HFF-Myc (cell line): Measurements from ENCODE around the gene CCDC198.

Experiments
- DNase-seq: peaks from one replicate; pipeline ENCODE4 v3.0.0-alpha.2; 2011; ENCODE audit warnings: low read depth; ENCODE audit errors: extremely low read depth
- H3K4me3 ChIP-seq: replicated peaks from 2 replicates; pipeline ENCODE4 v1.5.1; 2011; ENCODE audit warnings: low read depth, mild to moderate bottlenecking, control low read depth, low read length
- CTCF ChIP-seq: IDR thresholded peaks from 2 replicates; pipeline ENCODE4 v1.5.1; 2012; ENCODE audit warnings: mild to moderate bottlenecking, low read depth, low read length, control low read depth; ENCODE audit errors: missing control alignments

CCDC198 gene

GRCh38 chr14:57491640-57492039 lies 2.0 kb downstream of the CCDC198 start:
- no peak overlapping the region for H3K4me3 ChIP-seq
- TF ChIP-seq CTCF = no peak
- no peak for DNase-seq

- TF ChIP-seq CTCF = no peak
- no peak for DNase-seq
- no peak overlapping the region for H3K4me3 ChIP-seq
Measured at GRCh38 chr14:57487771-57488170, 5.9 kb downstream of the CCDC198 start.

GRCh38 chr14:57486767-57487379 lies 6.8 kb downstream of the CCDC198 start:
- peak; percentile 15 for DNase-seq
- peak; percentile 54 for TF ChIP-seq CTCF
- no peak overlapping the region for H3K4me3 ChIP-seq

GRCh38 chr14:57485635-57486034 lies 8.0 kb downstream of the CCDC198 start:
- no peak overlapping the region for H3K4me3 ChIP-seq
- DNase-seq = no peak
- TF ChIP-seq CTCF = no peak

- DNase-seq = no peak
- no peak overlapping the region for H3K4me3 ChIP-seq
- no peak for TF ChIP-seq CTCF
Measured at GRCh38 chr14:57482120-57482519, 11.5 kb downstream of the CCDC198 start.

- H3K4me3 ChIP-seq = no peak overlapping the region
- no peak for DNase-seq
- TF ChIP-seq CTCF = no peak
Measured at GRCh38 chr14:57480051-57480450, 13.6 kb downstream of the CCDC198 start.

GRCh38 chr14:57479197-57479596 lies 14.5 kb downstream of the CCDC198 start:
- TF ChIP-seq CTCF = no peak
- H3K4me3 ChIP-seq = no peak overlapping the region
- no peak for DNase-seq
